HEK293 (cell line): ENCODE data around the gene LRRC8E.

ENCODE experiments used
- CTCF ChIA-PET: fragments of 350-600 bp; formaldehyde crosslinking; extraction: SDS; loops from one replicate; lab custom pipeline; 2021; ENCODE audit warnings: antibody characterized with exemption; lab: Yijun Ruan, JAX
- POLR2A ChIA-PET: fragments of 300-600 bp; formaldehyde crosslinking; extraction: SDS; loops from one replicate; lab custom pipeline; 2020; ENCODE audit warnings: antibody characterized with exemption, inconsistent platforms; lab: Yijun Ruan, JAX
- H3K27ac ChIP-seq: fragments of 200-500 bp; sonication (Bioruptor generic); 2 replicates; pipeline ENCODE4 v1.5.1; 2014; ENCODE audit warnings: low read depth, low read length, control low read depth, inconsistent platforms; ENCODE audit errors: extremely low read depth
- H3K36me3 ChIP-seq, 2 experiments: fragments of 200-500 bp in 1 of 2; sonication (Bioruptor generic) in 1 of 2; 1 replicate in 1 of 2; 2 replicates in 1 of 2; pipeline ENCODE4 v1.5.1; 2014 to 2017; ENCODE audit warnings: inconsistent platforms in 2 of 2, low read length in 2 of 2; ENCODE audit not compliant: control insufficient read depth in 2 of 2, insufficient read depth in 1 of 2
- H3K4me1 ChIP-seq: fragments of 200-500 bp; sonication (Bioruptor generic); 2 replicates; pipeline ENCODE4 v1.5.1; 2014; ENCODE audit warnings: mild to moderate bottlenecking, low read length, inconsistent platforms; ENCODE audit not compliant: control insufficient read depth, insufficient read depth
- H3K4me3 ChIP-seq: 2 replicates; pipeline ENCODE4 v1.5.1; 2011; ENCODE audit warnings: low read depth, mild to moderate bottlenecking, control low read depth, low read length, moderate library complexity
- H3K9me3 ChIP-seq: fragments of 200-500 bp; sonication (Bioruptor generic); 2 replicates; pipeline ENCODE4 v1.5.1; 2014; ENCODE audit warnings: low read depth, low read length, inconsistent platforms; ENCODE audit not compliant: control insufficient read depth, insufficient read depth
- BCL6B ChIP-seq: fragments of 450-650 bp; formaldehyde crosslinking; IDR thresholded peaks from 2 replicates; pipeline ENCODE4 v1.5.1; 2017; ENCODE audit warnings: missing biosample characterization, missing genetic modification characterization
- GFI1B ChIP-seq: fragments of 450-650 bp; formaldehyde crosslinking; IDR thresholded peaks from 2 replicates; pipeline ENCODE4 v1.5.1; 2016; ENCODE audit warnings: missing biosample characterization, missing genetic modification characterization
- GLI4 ChIP-seq: fragments of 450-650 bp; formaldehyde crosslinking; IDR thresholded peaks from 2 replicates; pipeline ENCODE4 v1.5.1; 2016; ENCODE audit warnings: missing biosample characterization, missing genetic modification characterization
- HIC1 ChIP-seq: fragments of 450-650 bp; formaldehyde crosslinking; IDR thresholded peaks from 2 replicates; pipeline ENCODE4 v1.5.1; 2016; ENCODE audit warnings: missing biosample characterization, missing genetic modification characterization
- KLF1 ChIP-seq: fragments of 450-650 bp; formaldehyde crosslinking; IDR thresholded peaks from 2 replicates; pipeline ENCODE4 v1.5.1; 2016; ENCODE audit warnings: missing biosample characterization, missing genetic modification characterization
- KLF17 ChIP-seq: fragments of 450-650 bp; formaldehyde crosslinking; IDR thresholded peaks from 2 replicates; pipeline ENCODE4 v1.5.1; 2016; ENCODE audit warnings: missing biosample characterization, missing genetic modification characterization
- KLF9 ChIP-seq: fragments of 450-650 bp; formaldehyde crosslinking; IDR thresholded peaks from 2 replicates; pipeline ENCODE4 v1.5.1; 2016; ENCODE audit warnings: missing biosample characterization, missing genetic modification characterization, low read depth
- PRDM1 ChIP-seq: fragments of 450-650 bp; formaldehyde crosslinking; IDR thresholded peaks from 2 replicates; pipeline ENCODE4; 2016; ENCODE audit warnings: missing biosample characterization, missing genetic modification characterization
- SCRT2 ChIP-seq: fragments of 450-650 bp; formaldehyde crosslinking; IDR thresholded peaks from 2 replicates; pipeline ENCODE4 v1.5.1; 2016; ENCODE audit warnings: missing biosample characterization, missing genetic modification characterization
- SP7 ChIP-seq: fragments of 450-650 bp; formaldehyde crosslinking; IDR thresholded peaks from 2 replicates; pipeline ENCODE4 v1.5.1; 2016; ENCODE audit warnings: missing biosample characterization, missing genetic modification characterization
- ZBTB20 ChIP-seq: fragments of 450-650 bp; formaldehyde crosslinking; IDR thresholded peaks from 2 replicates; pipeline ENCODE4 v1.5.1; 2016; ENCODE audit warnings: missing biosample characterization, missing genetic modification characterization
- ZBTB8A ChIP-seq: fragments of 450-650 bp; formaldehyde crosslinking; IDR thresholded peaks from 2 replicates; pipeline ENCODE4 v1.5.1; 2016; ENCODE audit warnings: missing biosample characterization, missing genetic modification characterization
- ZFHX2 ChIP-seq: fragments of 450-650 bp; formaldehyde crosslinking; conservative IDR thresholded peaks from 2 replicates; pipeline ENCODE4 v1.5.1; 2016; ENCODE audit warnings: missing biosample characterization, missing genetic modification characterization
- ZNF175 ChIP-seq: fragments of 450-650 bp; formaldehyde crosslinking; IDR thresholded peaks from 2 replicates; pipeline ENCODE4 v1.5.1; 2016; ENCODE audit warnings: missing biosample characterization, missing genetic modification characterization
- ZNF211 ChIP-seq: fragments of 450-650 bp; formaldehyde crosslinking; IDR thresholded peaks from 2 replicates; pipeline ENCODE4 v1.5.1; 2016; ENCODE audit warnings: low read depth, missing biosample characterization, missing genetic modification characterization
- ZNF239 ChIP-seq: fragments of 450-650 bp; formaldehyde crosslinking; IDR thresholded peaks from 2 replicates; pipeline ENCODE4 v1.5.1; 2016; ENCODE audit warnings: missing biosample characterization, missing genetic modification characterization
- ZNF274 ChIP-seq, 2 experiments: fragments of 200-500 bp in 1 of 2; fragments of 450-650 bp in 1 of 2; sonication (Bioruptor generic) in 1 of 2; formaldehyde crosslinking in 1 of 2; IDR thresholded peaks; 2 replicates each; pipeline versions ENCODE4 v1.5.1 to v1.6.1; 2014 to 2016; ENCODE audit warnings: borderline replicate concordance in 1 of 2, inconsistent platforms in 1 of 2, low read length in 1 of 2, missing biosample characterization in 1 of 2, missing genetic modification characterization in 1 of 2
- ZNF335 ChIP-seq: fragments of 450-650 bp; formaldehyde crosslinking; conservative IDR thresholded peaks from 2 replicates; pipeline ENCODE4 v1.5.1; 2016; ENCODE audit warnings: missing biosample characterization, missing genetic modification characterization
- ZNF341 ChIP-seq: fragments of 450-650 bp; formaldehyde crosslinking; IDR thresholded peaks from 2 replicates; pipeline ENCODE4; 2016; ENCODE audit warnings: low read depth, missing biosample characterization, missing genetic modification characterization
- ZNF48 ChIP-seq: fragments of 450-650 bp; formaldehyde crosslinking; IDR thresholded peaks from 2 replicates; pipeline ENCODE4 v1.5.1; 2016; ENCODE audit warnings: missing biosample characterization, missing genetic modification characterization
- ZNF521 ChIP-seq: fragments of 450-650 bp; formaldehyde crosslinking; IDR thresholded peaks from 2 replicates; pipeline ENCODE4 v1.5.1; 2017; ENCODE audit warnings: missing biosample characterization, mild to moderate bottlenecking, missing genetic modification characterization
- ZNF555 ChIP-seq: fragments of 450-650 bp; formaldehyde crosslinking; conservative IDR thresholded peaks from 2 replicates; pipeline ENCODE4 v1.5.1; 2017; ENCODE audit warnings: missing biosample characterization, mild to moderate bottlenecking, missing genetic modification characterization, inconsistent platforms
- ZNF664 ChIP-seq: fragments of 450-650 bp; formaldehyde crosslinking; IDR thresholded peaks from 2 replicates; pipeline ENCODE4 v1.5.1; 2016; ENCODE audit warnings: missing biosample characterization, missing genetic modification characterization
- ZNF707 ChIP-seq: fragments of 450-650 bp; formaldehyde crosslinking; IDR thresholded peaks from 2 replicates; pipeline ENCODE4 v1.5.1; 2016; ENCODE audit warnings: missing biosample characterization, missing genetic modification characterization
- ZNF792 ChIP-seq: fragments of 450-650 bp; formaldehyde crosslinking; IDR thresholded peaks from 2 replicates; pipeline ENCODE4 v1.5.1; 2016; ENCODE audit warnings: missing biosample characterization, missing genetic modification characterization
- ZNF830 ChIP-seq: fragments of 450-650 bp; IDR thresholded peaks from 2 replicates; pipeline ENCODE4 v1.5.0; 2018; ENCODE audit warnings: missing biosample characterization, missing genetic modification characterization, low read depth, mild to moderate bottlenecking, moderate library complexity
- ZXDB ChIP-seq: fragments of 450-650 bp; formaldehyde crosslinking; IDR thresholded peaks from 2 replicates; pipeline ENCODE4 v1.5.1; 2016; ENCODE audit warnings: missing biosample characterization, missing genetic modification characterization

LRRC8E gene

GRCh38 chr19:7844405-7844804 lies 43.9 kb upstream of the LRRC8E start:
- no peak overlapping the region for H3K4me3 ChIP-seq
- H3K4me1 ChIP-seq = no peaks in the 10 kb centered on the region
- ChIA-PET CTCF (interaction anchor here (0.6 to 0.7 kb wide), 2 partner anchors 25 to 56 kb away, joined by 3 to 5 read pairs; no protein-coding TSS in a partner anchor), POLR2A (no interaction called here)
- no peaks in the 10 kb centered on the region for H3K9me3 ChIP-seq
- TF ChIP-seq ZBTB8A (tag by site-specific recombination) = no peak
- TF ChIP-seq GFI1B (tag by site-specific recombination) = no peak
- no peak for TF ChIP-seq ZNF664 (tag by site-specific recombination)
- TF ChIP-seq ZNF707 (tag by site-specific recombination) = no peak
- no peak for TF ChIP-seq KLF1
- no peak for TF ChIP-seq ZNF830 (tag by site-specific recombination)
- TF ChIP-seq SP7 = no peak
- TF ChIP-seq ZNF48 (tag by site-specific recombination) = no peak
- no peak for TF ChIP-seq ZNF274 (IDR thresholded peaks at IDR 0.05; ENCODE audit: low read length)
- TF ChIP-seq ZNF274 (tag by site-specific recombination; IDR thresholded peaks at IDR 0.05; ENCODE audit: borderline replicate concordance) = no peak
- no peak for TF ChIP-seq ZBTB20 (tag by site-specific recombination)
- no peak for TF ChIP-seq ZNF341 (tag by site-specific recombination)
- TF ChIP-seq ZNF175 (tag by site-specific recombination) = no peak
- TF ChIP-seq SCRT2 (tag by site-specific recombination) = no peak
- no peak for TF ChIP-seq ZNF555 (tag by site-specific recombination)
- no peak for TF ChIP-seq ZNF239
- H3K27ac ChIP-seq = no peak overlapping the region
- no peaks in the 10 kb centered on the region; a peak in 1 of 3 replicates for H3K36me3 ChIP-seq

- POLR2A ChIA-PET = no interaction called here
- TF ChIP-seq ZFHX2 (tag by site-specific recombination) (0 out of 2 replicates have a peak, but pooled peaks have one; percentile 25), BCL6B (tag by site-specific recombination) (no peak)
- Histone ChIP-seq H3K4me1 (no peaks in the 10 kb centered on the region), H3K4me3 (no peak overlapping the region), H3K36me3 (no peaks in the 10 kb centered on the region; a peak in 1 of 3 replicates), H3K9me3 (no peaks in the 10 kb centered on the region), H3K27ac (no peak overlapping the region)
- CTCF ChIA-PET = no interaction called here
Measured at GRCh38 chr19:7844951-7845350, 43.4 kb upstream of the LRRC8E start.

- H3K36me3 ChIP-seq = no peaks in the 10 kb centered on the region; a peak in 1 of 3 replicates
- no peak overlapping the region for H3K4me3 ChIP-seq
- no peaks in the 10 kb centered on the region for H3K4me1 ChIP-seq
- CTCF ChIA-PET = interaction anchor here (0.6 to 0.8 kb wide), 2 partner anchors 23 to 40 kb away, joined by 4 to 5 read pairs; no protein-coding TSS in a partner anchor
- POLR2A ChIA-PET = no interaction called here
- H3K27ac ChIP-seq = no peak overlapping the region
- H3K9me3 ChIP-seq = no peaks in the 10 kb centered on the region
- TF ChIP-seq ZNF335 (tag by site-specific recombination) (no peak), ZXDB (tag by site-specific recombination) (no peak), GLI4 (tag by site-specific recombination) (no peak), PRDM1 (tag by site-specific recombination) (no peak), KLF17 (tag by site-specific recombination) (no peak), HIC1 (tag by site-specific recombination) (no peak), ZNF211 (no peak), ZNF274 (IDR thresholded peaks at IDR 0.05; ENCODE audit: low read length) (no peak), ZNF274 (tag by site-specific recombination; IDR thresholded peaks at IDR 0.05; ENCODE audit: borderline replicate concordance) (no peak), KLF9 (no peak), ZNF521 (tag by site-specific recombination) (no peak), ZNF792 (tag by site-specific recombination) (no peak)
Measured at GRCh38 chr19:7845390-7846154, 42.7 kb upstream of the LRRC8E start.
